ENCODE results near the gene C20orf141.
A peak's percentile ranks its signal among the peaks of the same experiment; 100 is the strongest.
"Not testable (repeated sequence)": the region's sequence is repeated elsewhere in the genome, so short reads cannot be mapped to it uniquely, and the experiment has no call there.

Gene C20orf141

DNA sequence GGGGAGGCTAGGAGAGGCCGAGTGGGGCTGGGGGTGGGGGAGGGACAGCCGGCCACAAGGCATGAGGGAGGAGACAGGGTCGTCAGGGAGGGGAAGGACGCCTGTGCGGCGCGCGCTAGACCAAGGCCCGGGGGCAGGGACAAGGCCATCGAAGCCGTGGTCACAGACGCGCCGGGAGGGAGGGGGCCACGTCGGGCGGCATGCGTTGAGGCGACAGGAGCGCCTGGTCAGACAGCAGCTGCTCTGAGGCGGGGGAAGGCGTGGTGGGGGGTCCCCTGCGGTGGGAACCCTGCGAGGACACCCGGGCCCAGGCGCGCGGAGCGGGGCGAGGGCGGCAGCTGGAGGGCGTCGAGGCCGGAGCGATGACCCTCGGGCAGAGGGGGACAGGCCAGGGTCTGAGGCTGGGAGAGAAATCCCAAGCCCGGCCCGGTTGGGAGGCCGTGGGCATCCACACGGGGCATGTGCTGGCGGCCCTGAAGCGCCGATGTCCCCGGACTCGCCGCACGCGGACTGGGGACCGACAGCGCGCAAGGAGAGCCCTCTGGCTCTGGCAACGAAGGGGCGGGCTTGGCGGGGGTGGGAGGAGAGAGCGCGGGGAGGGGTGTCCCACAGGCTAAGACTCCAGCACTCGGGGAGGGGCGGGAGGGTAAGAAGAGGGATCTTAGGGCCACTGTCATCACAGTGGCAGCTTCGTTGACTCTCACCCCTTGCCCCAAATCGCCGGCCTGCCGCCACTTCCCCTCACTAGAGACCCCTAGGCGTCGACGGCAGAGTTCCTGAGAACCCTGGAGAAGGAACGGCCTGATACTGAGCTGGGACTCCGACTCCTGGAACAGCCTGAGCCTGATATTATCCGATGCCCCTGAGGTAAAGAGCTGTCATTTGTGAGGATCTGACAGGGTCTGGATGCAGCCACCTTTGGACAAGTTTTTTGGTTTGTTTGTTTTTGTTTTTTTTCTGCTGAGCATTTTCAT lies 6.4 kb downstream of the C20orf141 start:
- DNase-seq = no peak

DNA sequence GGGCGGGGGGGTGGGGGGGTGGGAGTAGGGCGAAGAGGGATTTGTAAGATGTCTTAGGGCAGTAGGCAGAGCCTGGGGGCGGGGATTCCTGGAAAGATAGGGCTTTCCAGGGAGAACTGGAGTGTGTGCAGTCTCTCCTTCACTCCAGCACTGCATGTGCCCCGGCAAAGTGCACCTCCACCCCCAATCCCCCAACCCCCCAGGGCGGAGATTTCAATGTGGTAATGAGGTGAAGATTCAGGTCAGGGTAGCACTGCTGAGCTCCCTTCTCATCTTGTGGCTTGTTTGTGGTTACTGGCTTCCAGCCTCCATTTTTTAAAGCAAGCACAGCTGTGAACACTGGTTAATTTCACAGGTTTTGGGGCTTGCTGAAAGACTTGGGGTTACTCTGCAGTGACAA lies 7.3 kb downstream of the C20orf141 start:
- DNase-seq = no peak

- DNase-seq = no peak
Observed at GRCh38 chr20:2825761-2826160, 11.0 kb downstream of the C20orf141 start.

DNA sequence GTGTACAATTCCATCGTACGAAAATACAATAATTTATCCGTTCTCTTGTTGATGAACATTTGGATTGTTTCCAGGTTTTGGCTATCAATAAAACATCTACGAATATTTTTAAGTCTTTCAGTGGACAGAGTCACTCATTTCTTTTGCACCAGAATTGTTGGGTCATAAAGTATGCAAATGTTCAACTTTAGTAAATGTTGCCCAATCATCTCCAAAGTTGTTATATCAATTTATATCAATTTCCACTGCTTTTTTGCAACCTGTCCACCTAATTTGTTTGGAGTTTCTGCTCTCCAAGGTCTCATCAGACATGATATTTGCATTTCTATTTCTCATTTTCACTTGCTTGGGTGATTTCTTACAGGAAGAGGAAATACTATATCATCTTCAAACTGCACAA lies 11.9 kb downstream of the C20orf141 start:
- DNase-seq = no peak

GRCh38 chr20:2829376-2829775 lies 14.6 kb downstream of the C20orf141 start:
- DNase-seq = no peak

DNA sequence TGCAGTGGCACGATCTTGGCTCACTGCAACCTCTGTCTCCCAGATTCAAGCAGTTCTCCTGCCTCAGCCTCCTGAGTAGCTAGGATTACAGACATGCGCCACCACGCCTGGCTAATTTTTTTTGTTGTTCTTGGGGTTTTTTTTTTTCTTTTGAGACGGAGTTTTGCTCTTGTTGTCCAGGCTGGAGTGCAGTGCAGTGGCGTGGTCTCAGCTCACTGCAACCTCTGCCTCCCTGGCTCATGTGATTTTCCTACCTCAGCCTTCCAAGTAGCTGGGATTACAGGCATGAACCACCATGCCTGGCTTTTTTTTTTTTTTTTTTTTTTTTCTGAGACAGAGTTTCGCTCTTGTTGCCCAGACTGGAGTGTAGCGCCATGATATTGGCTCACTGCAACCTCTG lies 16.4 kb downstream of the C20orf141 start:
- not testable (repeated sequence) for DNase-seq

GRCh38 chr20:2833761-2834160 lies 19.0 kb downstream of the C20orf141 start:
- no peak for DNase-seq

DNA sequence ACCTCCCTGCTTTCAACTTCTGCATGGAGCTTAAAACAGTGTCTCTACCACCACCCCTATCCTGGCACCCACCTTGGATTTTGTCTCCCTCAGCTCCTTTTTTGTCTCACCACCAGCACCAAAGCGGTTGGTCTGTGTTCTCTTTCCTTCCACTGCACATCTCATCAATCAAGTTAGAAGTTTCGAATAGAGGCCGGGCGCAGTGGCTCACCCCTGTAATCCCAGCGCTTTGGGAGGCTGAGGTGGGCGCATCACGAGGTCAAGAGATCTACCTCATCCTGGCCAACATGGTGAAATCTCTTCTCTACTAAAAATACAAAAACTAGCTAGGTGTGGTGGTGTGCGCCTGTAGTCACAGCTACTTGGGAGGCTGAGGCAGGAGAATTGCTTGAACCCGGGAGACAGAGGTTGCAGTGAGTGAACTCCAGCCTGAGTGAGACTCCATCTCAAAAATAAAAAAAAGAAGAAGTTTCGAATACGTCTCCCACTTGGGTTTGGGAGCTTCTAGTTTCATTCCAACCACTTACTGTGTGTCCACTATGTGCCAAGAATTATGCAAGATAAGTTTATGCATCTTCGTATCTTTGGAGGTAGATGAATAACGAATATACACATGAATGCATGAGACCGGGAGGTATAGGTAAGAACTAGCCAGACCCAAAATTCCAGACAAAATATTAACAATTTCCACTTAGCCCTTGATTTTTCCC lies 19.8 kb downstream of the C20orf141 start:
- no peak for DNase-seq

DNA sequence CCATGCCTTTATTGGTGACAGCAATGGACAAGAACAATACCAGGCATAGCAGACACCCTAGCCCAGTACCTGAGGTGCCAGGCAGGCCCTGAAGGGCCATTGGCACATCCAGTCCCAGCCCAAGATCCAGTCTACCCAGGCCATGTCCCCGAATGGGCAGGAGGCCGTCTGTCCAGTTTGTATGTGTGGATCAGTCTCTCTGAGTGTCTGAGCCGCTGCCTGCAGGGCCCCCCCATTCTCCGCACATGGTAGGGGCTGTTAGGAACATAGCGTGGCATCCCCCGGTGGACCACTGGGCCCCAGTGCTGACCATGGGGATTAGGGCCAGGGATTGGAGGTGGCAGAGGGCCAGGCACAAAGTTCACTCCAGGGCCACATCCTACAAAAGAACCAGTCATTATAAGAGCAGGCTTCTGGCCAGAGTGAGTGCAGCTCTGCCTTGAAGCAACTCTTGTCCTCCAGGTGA lies 20.6 kb downstream of the C20orf141 start:
- no peak for DNase-seq

- DNase-seq = no peak
Observed at GRCh38 chr20:2836035-2836434, 21.2 kb downstream of the C20orf141 start.

- no peak for DNase-seq
Observed at GRCh38 chr20:2837221-2837960, 22.6 kb downstream of the C20orf141 start.

GRCh38 chr20:2838170-2838797 lies 23.5 kb downstream of the C20orf141 start:
- no peak for DNase-seq

DNA sequence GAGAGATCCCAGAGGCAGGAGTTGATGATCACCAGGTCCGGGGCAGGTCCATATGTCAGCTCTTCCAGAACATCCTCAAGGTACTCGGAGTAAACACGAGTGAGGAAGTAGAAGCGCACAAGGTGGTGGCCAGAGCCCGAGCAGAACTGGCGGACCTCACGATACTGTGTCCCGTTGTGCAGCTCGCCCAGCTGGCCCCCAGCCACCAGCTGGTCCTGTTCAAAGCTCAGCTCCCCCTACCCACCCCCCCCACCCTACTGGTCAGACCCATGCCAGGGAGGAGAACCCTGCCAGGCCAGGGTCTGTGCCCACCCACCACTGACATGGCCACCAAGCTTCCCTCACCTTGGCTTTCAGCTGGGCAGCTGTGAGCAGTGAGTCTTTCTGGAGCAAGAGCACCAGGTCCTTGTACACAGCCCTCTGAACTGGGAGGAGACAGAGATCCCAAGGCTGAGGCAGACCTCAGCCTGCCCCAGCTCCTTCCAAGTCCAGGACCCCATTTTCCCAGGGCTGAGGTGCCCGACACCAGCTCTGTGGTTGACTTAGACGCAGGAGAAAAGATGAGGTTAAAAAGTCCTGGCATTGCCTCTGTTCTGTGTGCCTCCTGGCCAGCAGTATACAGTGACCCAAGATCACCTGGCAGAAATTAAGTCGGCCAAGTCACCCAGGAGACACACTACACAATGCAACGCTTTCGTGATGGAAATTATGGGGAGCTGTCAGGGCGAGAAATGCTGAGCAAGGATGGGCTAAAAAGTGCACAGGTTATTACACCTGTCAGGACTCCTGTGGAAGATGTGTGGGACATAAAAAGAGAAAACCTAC lies 24.3 kb downstream of the C20orf141 start:
- DNase-seq = no peak

DNA sequence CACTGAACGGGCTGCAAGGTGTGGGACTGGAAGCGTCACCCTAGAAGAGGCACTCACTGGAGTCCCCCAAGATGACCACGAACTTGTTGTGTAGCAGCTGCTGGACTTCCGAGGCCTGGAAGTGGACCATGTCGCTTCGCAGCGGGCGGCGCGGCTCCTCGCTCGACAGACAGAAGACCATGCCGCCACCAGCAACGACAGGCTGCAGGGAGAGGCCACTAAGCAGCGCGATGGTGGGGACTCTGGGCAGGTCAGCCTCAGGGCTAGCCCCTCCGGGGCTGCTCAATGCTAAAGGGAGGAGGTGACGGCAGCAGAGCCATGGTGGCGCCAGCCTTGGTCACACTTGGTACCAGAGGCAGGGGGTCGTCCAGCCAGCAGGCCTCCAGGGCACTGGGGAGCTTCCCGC lies 24.9 kb downstream of the C20orf141 start:
- no peak for DNase-seq

DNA sequence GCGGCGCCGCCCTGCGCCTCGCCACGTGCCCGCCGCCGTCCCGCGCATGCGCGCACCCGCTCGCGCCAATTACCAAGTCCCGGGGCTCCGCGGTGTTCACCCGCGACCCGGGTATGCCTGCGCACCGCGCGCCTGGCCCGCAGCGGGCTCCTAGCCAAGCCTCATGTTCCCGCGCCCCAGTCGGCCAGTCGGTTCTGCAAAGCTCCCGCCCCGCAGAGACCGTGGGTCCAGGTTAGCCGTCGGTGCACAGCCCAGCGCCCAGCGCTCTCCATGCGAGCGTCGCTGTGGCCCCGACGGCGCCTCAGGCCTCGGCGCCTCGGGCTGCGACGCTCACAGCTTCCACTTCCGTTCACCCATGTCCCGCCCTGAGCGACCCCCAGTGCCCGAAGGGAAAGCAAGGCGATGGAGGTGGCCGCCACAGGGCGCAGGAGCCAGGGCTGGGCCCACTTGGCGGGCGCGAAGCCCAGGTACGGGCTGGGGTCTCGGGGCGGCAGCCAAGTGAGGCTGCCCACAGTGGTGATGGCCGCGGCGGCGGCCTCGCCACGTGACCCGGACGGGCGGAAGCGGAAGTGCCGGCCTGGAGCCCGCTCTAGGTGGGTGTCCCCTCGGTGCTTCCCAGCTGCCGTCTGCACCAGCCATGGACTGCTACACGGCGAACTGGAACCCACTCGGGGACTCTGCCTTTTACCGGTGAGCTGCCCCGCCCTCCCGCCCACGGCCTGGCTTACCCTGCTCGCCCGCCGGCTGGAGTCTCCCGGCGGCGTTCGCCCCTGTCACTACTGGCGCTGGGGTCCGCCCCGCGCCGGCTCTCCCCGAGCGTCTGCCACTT lies 25.6 kb downstream of the C20orf141 start, which contains the start of the genes PCED1A and VPS16:
TSS of gene PCED1A (minus strand) at position 518 of the 829 bp plus-strand sequence. CDS start 743 bp downstream, outside the sequence.
TSS of gene VPS16 (plus strand) at position 608 of the 829 bp plus-strand sequence. CDS start at position 638, 30 bp downstream.
- DNase-seq = peak; percentile 91

- peak; percentile 33 for DNase-seq
Observed at GRCh38 chr20:2840967-2841531, 26.3 kb downstream of the C20orf141 start.

- DNase-seq = no peak
Observed at GRCh38 chr20:2845607-2846006, 30.8 kb downstream of the C20orf141 start.

DNA sequence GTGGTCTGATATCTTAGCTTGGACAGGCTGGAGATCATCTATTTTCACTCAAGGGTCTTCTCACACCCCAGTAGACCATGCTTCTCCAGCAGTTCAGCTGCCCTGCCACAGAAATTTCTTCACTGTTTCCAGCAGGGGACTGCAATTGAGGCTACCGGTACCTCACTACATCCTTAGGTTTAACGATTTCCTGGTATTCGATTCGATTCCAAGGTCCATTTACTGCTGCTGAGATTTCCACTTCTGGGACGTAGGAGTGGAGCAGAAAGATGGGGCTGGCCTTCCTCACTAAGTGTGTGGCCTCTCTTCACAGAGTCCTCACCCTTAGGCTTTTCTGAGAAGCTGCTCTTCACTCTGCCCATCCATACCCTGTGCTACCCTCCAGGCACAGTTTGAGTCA lies 31.9 kb downstream of the C20orf141 start:
- DNase-seq = no peak

DNA sequence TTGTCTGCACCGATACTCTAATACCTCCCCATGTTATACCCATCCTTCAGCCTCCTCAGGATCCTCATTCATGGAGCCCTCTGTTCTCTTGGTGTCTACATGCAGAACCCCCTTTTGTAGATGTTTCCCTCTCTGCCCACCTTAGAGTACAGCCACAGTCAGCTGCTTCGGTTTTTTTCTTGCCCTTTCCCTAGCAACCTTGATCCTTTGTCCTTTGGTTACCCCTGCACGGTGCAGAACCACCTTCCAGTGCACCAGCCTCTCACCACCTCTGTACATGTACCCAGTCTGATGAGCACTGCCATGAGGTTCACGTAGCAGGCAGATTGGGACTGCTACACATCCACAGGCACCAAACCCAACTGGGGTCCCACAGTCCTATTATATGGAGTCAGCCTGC lies 33.0 kb downstream of the C20orf141 start:
- DNase-seq = no peak

DNA sequence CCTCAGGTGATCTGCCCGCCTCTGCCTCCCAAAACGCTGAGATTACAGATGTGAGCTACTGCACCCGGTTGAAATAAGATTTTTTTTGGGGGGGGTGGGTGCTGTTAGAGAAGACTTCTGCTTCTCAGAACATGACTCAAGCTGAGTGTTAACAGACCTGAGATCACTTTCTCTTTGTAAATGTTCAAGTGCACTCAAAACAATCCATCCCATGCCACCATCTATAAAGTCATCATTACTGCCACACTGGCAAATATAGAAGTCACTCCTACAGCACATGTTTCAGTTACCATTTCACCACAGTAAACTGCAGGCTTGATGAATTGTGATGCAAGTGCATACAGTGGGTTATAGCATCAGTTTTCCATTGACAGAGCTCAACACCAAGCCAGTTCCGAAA lies 34.7 kb downstream of the C20orf141 start:
- DNase-seq = no peak
